ACHN (cell line): ENCODE data around the gene TBCB.
"Not testable (repeated sequence)": the region's sequence is repeated elsewhere in the genome, so short reads cannot be mapped to it uniquely, and the experiment has no call there.

Experiments
- DNase-seq: peaks from one replicate; pipeline ENCODE4 v3.0.0-alpha.2; 2015
- in situ Hi-C: cut with HindIII; loops from 2 replicates; pipeline ENCODE4 v1.10.0; 2017; ENCODE audit warnings: low sequenced_read_pairs, low pct_ligation_motif_present, low pct_unique_long_range_greater_than_20kb

Gene TBCB

GRCh38 chr19:36121486-36122124, 6.3 kb downstream of the TBCB start:
- in situ Hi-C loops = no loop called here
- DNase-seq = no peak

GRCh38 chr19:36125557-36125956, 10.3 kb downstream of the TBCB start:
- DNase-seq = no peak
- in situ Hi-C loops = no loop called here

GRCh38 chr19:36128392-36128736, 13.1 kb downstream of the TBCB start:
- DNase-seq = no peak
- in situ Hi-C loops = no loop called here

- DNase-seq, in situ Hi-C loops: not testable (repeated sequence)
Measured at GRCh38 chr19:36131221-36131620, 16.0 kb downstream of the TBCB start.

GRCh38 chr19:36134867-36135266, 19.6 kb downstream of the TBCB start:
- in situ Hi-C loops, DNase-seq: not testable (repeated sequence)

GRCh38 chr19:36136964-36137686, 21.9 kb downstream of the TBCB start:
- DNase-seq = peak; percentile 81
- in situ Hi-C loops = no loop called here

GRCh38 chr19:36139120-36139472, 23.8 kb downstream of the TBCB start:
- in situ Hi-C loops = no loop called here

GRCh38 chr19:36139473-36140303, 24.4 kb downstream of the TBCB start, which contains the start of gene CAPNS1:
TSS of gene CAPNS1 (plus strand) at chr19:36140066. CDS start at chr19:36141012, 946 bp downstream.
- in situ Hi-C loops = no loop called here
- peak; percentile 94 for DNase-seq

More at GRCh38 chr19:36139120-36139472, 23.8 kb downstream of the TBCB start:
- DNase-seq = no peak

GRCh38 chr19:36140304-36141038, 25.2 kb downstream of the TBCB start:
- peak; percentile 67 for DNase-seq
- in situ Hi-C loops = no loop called here

GRCh38 chr19:36141039-36141927, 26.0 kb downstream of the TBCB start:
- in situ Hi-C loops = no loop called here
- DNase-seq = peak; percentile 79

- in situ Hi-C loops = no loop called here
- DNase-seq = no peak
Measured at GRCh38 chr19:36142046-36142445, 26.8 kb downstream of the TBCB start.

GRCh38 chr19:36142496-36142895, 27.2 kb downstream of the TBCB start:
- DNase-seq = no peak
- in situ Hi-C loops = no loop called here

GRCh38 chr19:36144624-36145023, 29.4 kb downstream of the TBCB start:
- no peak for DNase-seq
- in situ Hi-C loops = no loop called here

GRCh38 chr19:36149673-36150406, 34.6 kb downstream of the TBCB start:
- in situ Hi-C loops = no loop called here
- no peak for DNase-seq

- DNase-seq = no peak
- in situ Hi-C loops = no loop called here
Measured at GRCh38 chr19:36150586-36150985, 35.3 kb downstream of the TBCB start.

- in situ Hi-C loops = no loop called here
- DNase-seq = no peak
Measured at GRCh38 chr19:36151144-36152018, 36.1 kb downstream of the TBCB start.

- in situ Hi-C loops = no loop called here
- no peak for DNase-seq
Measured at GRCh38 chr19:36152019-36152351, 36.7 kb downstream of the TBCB start.
